Measurements from ENCODE around the gene EPHB2.

Gene EPHB2

GRCh38 chr1:22696610-22697009 lies 14.0 kb upstream of the EPHB2 start:
- H3K27ac ChIP-seq (replicated peaks; ENCODE audit: low read length) = no peak overlapping the region
- no peak overlapping the region for H2BK120ac ChIP-seq (ENCODE audit: low read depth, low read length)
- no peaks in the 10 kb centered on the region for H3K27me3 ChIP-seq (ENCODE audit: control insufficient read depth in 3 of 3, insufficient read depth in 3 of 3, low read depth in 1 of 3, low read length in 3 of 3)
- no peak overlapping the region for H2BK15ac ChIP-seq (ENCODE audit: low read length)
- H3K36me3 ChIP-seq (replicated peaks in 1 of 2; ENCODE audit: control insufficient read depth in 2 of 2, insufficient read depth in 2 of 2, low read length in 2 of 2) = no peaks in the 10 kb centered on the region
- H2BK5ac ChIP-seq (ENCODE audit: low read length) = no peak overlapping the region
- no peak overlapping the region for H3K4me2 ChIP-seq (ENCODE audit: insufficient read depth, low read length, poor library complexity, severe bottlenecking)
- no peak overlapping the region for H4K8ac ChIP-seq (ENCODE audit: low read depth, low read length)
- H4K91ac ChIP-seq (ENCODE audit: low read depth, low read length, poor library complexity) = no peak overlapping the region
- peaks cover 2 to 3% of the 10 kb centered on the region in 2 donors for H3K4me1 ChIP-seq (ENCODE audit: control insufficient read depth in 2 of 2, insufficient read depth in 1 of 2, low read depth in 1 of 2, low read length in 2 of 2)
- no peak overlapping the region for H2BK12ac ChIP-seq (ENCODE audit: low read length)
- no peaks in the 10 kb centered on the region for H3K9me3 ChIP-seq (replicated peaks in 1 of 2; ENCODE audit: control insufficient read depth in 2 of 2, insufficient read depth in 1 of 2, low read depth in 1 of 2, low read length in 2 of 2)
- no peak overlapping the region for H3K4me3 ChIP-seq (ENCODE audit: low read length in 2 of 2)
- H3K14ac ChIP-seq (ENCODE audit: low read length) = no peak overlapping the region
- no CpG with 5 or more reads among the region's 3 CpGs for WGBS, 2 donors (ENCODE audit: extremely low coverage in 2 of 2, insufficient read length in 2 of 2, insufficient replicate concordance in 1 of 2)
- no peak for DNase-seq (ENCODE audit: low spot score)
- H2AFZ ChIP-seq (ENCODE audit: low read length) = no peak overlapping the region
- no peak overlapping the region for H3K4ac ChIP-seq (ENCODE audit: low read length)
- no peak overlapping the region for H3K18ac ChIP-seq (ENCODE audit: low read length)
- H3K79me1 ChIP-seq (ENCODE audit: low read depth, low read length) = no peaks in the 10 kb centered on the region
- no peak overlapping the region for H2AK5ac ChIP-seq (ENCODE audit: low read depth, low read length)
- H3K9ac ChIP-seq (ENCODE audit: low read depth, low read length, poor library complexity) = no peak overlapping the region
- no peak overlapping the region for H3K23ac ChIP-seq (ENCODE audit: low read depth, low read length, poor library complexity)

DNA sequence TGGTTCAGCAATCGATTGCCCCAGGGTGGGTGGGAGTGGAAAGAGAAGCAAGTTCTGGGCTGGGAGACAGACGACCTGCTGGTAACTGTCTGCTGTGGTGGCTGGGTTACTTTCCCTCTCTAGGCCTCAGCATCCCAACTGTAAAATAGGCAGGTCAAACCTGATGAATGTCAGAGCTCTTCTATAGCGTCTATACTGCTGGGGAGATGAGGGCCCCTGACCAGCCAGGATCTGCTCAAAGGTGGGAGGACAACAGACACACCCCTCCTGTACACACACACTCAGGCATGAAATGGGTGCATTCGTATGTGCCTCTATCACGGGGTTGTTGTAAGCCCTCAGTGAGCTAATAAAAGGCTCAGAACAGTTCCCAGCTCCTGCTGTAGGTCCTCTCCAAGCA lies 12.7 kb upstream of the EPHB2 start:
- Histone ChIP-seq H2AK5ac (ENCODE audit: low read depth, low read length) (no peak overlapping the region), H2BK120ac (ENCODE audit: low read depth, low read length) (no peak overlapping the region), H3K27me3 (ENCODE audit: control insufficient read depth in 3 of 3, insufficient read depth in 3 of 3, low read depth in 1 of 3, low read length in 3 of 3) (peaks cover 0 to 4% (median 0%) of the 10 kb centered on the region in 3 experiments), H3K4me3 (ENCODE audit: low read length in 2 of 2) (no peak overlapping the region), H3K27ac (replicated peaks; ENCODE audit: low read length) (no peak overlapping the region), H4K91ac (ENCODE audit: low read depth, low read length, poor library complexity) (no peak overlapping the region), H2BK12ac (ENCODE audit: low read length) (no peak overlapping the region), H2AFZ (ENCODE audit: low read length) (peak overlapping the region; percentile 6), H3K4me2 (ENCODE audit: insufficient read depth, low read length, poor library complexity, severe bottlenecking) (no peak overlapping the region), H2BK15ac (ENCODE audit: low read length) (no peak overlapping the region), H4K8ac (ENCODE audit: low read depth, low read length) (no peak overlapping the region), H3K79me1 (ENCODE audit: low read depth, low read length) (no peaks in the 10 kb centered on the region), H3K23ac (ENCODE audit: low read depth, low read length, poor library complexity) (no peak overlapping the region), H3K9me3 (replicated peaks in 1 of 2; ENCODE audit: control insufficient read depth in 2 of 2, insufficient read depth in 1 of 2, low read depth in 1 of 2, low read length in 2 of 2) (no peaks in the 10 kb centered on the region), H3K18ac (ENCODE audit: low read length) (no peak overlapping the region), H3K9ac (ENCODE audit: low read depth, low read length, poor library complexity) (no peak overlapping the region), H3K36me3 (replicated peaks in 1 of 2; ENCODE audit: control insufficient read depth in 2 of 2, insufficient read depth in 2 of 2, low read length in 2 of 2) (no peaks in the 10 kb centered on the region), H3K14ac (ENCODE audit: low read length) (no peak overlapping the region), H3K4ac (ENCODE audit: low read length) (no peak overlapping the region), H2BK5ac (ENCODE audit: low read length) (no peak overlapping the region), H3K4me1 (ENCODE audit: control insufficient read depth in 2 of 2, insufficient read depth in 1 of 2, low read depth in 1 of 2, low read length in 2 of 2) (peaks cover 2% of the 10 kb centered on the region in 2 donors)
- WGBS, 2 donors (ENCODE audit: extremely low coverage in 2 of 2, insufficient read length in 2 of 2, insufficient replicate concordance in 1 of 2) = no CpG with 5 or more reads among the region's 5 CpGs
- no peak for DNase-seq (ENCODE audit: low spot score)

DNA sequence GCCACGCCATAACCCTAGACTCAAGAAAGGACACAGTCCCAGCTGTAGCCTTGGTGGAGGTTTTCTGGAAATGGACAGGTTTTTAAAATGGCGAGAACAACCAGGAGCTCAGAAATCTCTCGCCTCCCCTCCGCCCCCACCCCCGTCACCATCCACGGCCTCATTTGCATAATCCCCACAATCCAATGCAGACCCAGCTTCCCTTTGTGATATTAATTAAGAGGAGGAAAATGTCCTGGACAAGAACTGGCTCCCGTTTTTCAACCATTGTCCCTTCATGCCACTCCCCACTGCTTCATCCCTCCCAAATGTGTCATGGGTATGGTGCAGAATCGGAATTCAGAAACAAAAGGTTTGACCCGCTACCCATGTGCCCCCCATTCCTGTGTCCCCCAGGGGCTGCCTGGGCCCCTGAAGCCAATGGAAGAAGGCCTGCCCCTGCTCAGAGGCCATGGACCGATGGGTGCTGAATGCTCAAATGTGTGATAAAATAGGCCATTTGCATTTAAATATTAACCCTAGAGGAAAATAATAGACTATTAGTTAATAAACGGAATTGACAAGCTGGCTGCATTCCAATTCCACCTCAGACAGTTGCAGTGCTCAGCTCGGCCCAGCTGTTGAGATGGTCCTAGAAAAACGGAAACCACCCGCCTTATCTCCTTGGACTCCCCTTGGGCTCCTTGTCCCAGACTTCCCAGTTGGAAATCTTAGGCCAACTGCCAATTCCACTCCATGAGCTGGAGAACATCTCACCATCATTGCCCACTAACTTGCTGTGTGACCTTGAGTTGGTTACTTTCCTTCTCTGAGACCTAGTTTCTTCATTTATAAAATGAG lies 10.7 kb upstream of the EPHB2 start:
- no peak overlapping the region for H3K4me3 ChIP-seq (ENCODE audit: low read length in 2 of 2)
- H3K79me1 ChIP-seq (ENCODE audit: low read depth, low read length) = no peaks in the 10 kb centered on the region
- H2BK15ac ChIP-seq (ENCODE audit: low read length) = no peak overlapping the region
- no peak overlapping the region for H2BK5ac ChIP-seq (ENCODE audit: low read length)
- no peak overlapping the region for H2BK120ac ChIP-seq (ENCODE audit: low read depth, low read length)
- H3K9me3 ChIP-seq (replicated peaks in 1 of 2; ENCODE audit: control insufficient read depth in 2 of 2, insufficient read depth in 1 of 2, low read depth in 1 of 2, low read length in 2 of 2) = no peaks in the 10 kb centered on the region
- no peak overlapping the region for H3K4ac ChIP-seq (ENCODE audit: low read length)
- no peak overlapping the region for H4K91ac ChIP-seq (ENCODE audit: low read depth, low read length, poor library complexity)
- no peaks in the 10 kb centered on the region for H3K36me3 ChIP-seq (replicated peaks in 1 of 2; ENCODE audit: control insufficient read depth in 2 of 2, insufficient read depth in 2 of 2, low read length in 2 of 2)
- no CpG with 5 or more reads among the region's 14 CpGs for WGBS, 2 donors (ENCODE audit: extremely low coverage in 2 of 2, insufficient read length in 2 of 2, insufficient replicate concordance in 1 of 2)
- H4K8ac ChIP-seq (ENCODE audit: low read depth, low read length) = no peak overlapping the region
- peaks cover 4 to 5% of the 10 kb centered on the region in 2 donors for H3K4me1 ChIP-seq (ENCODE audit: control insufficient read depth in 2 of 2, insufficient read depth in 1 of 2, low read depth in 1 of 2, low read length in 2 of 2)
- H3K14ac ChIP-seq (ENCODE audit: low read length) = no peak overlapping the region
- H3K27ac ChIP-seq (replicated peaks; ENCODE audit: low read length) = no peak overlapping the region
- peak overlapping the region; percentile 12 for H2AFZ ChIP-seq (ENCODE audit: low read length)
- no peak overlapping the region for H2AK5ac ChIP-seq (ENCODE audit: low read depth, low read length)
- peak overlapping the region; percentile 32 for H3K18ac ChIP-seq (ENCODE audit: low read length)
- H3K23ac ChIP-seq (ENCODE audit: low read depth, low read length, poor library complexity) = no peak overlapping the region
- H2BK12ac ChIP-seq (ENCODE audit: low read length) = no peak overlapping the region
- H3K9ac ChIP-seq (ENCODE audit: low read depth, low read length, poor library complexity) = no peak overlapping the region
- no peak overlapping the region for H3K4me2 ChIP-seq (ENCODE audit: insufficient read depth, low read length, poor library complexity, severe bottlenecking)
- H3K27me3 ChIP-seq (ENCODE audit: control insufficient read depth in 3 of 3, insufficient read depth in 3 of 3, low read depth in 1 of 3, low read length in 3 of 3) = peaks cover 0 to 4% (median 0%) of the 10 kb centered on the region in 3 experiments
- DNase-seq (ENCODE audit: low spot score) = no peak

GRCh38 chr1:22702296-22703085 lies 8.1 kb upstream of the EPHB2 start:
- no peaks in the 10 kb centered on the region for H3K9me3 ChIP-seq (replicated peaks in 1 of 2; ENCODE audit: control insufficient read depth in 2 of 2, insufficient read depth in 1 of 2, low read depth in 1 of 2, low read length in 2 of 2)
- H3K4me1 ChIP-seq (ENCODE audit: control insufficient read depth in 2 of 2, insufficient read depth in 1 of 2, low read depth in 1 of 2, low read length in 2 of 2) = peaks cover 4 to 5% of the 10 kb centered on the region in 2 donors
- no peak overlapping the region for H4K8ac ChIP-seq (ENCODE audit: low read depth, low read length)
- peaks cover 0 to 4% (median 0%) of the 10 kb centered on the region in 3 experiments for H3K27me3 ChIP-seq (ENCODE audit: control insufficient read depth in 3 of 3, insufficient read depth in 3 of 3, low read depth in 1 of 3, low read length in 3 of 3)
- no peak overlapping the region for H3K4me2 ChIP-seq (ENCODE audit: insufficient read depth, low read length, poor library complexity, severe bottlenecking)
- no peak overlapping the region for H2BK15ac ChIP-seq (ENCODE audit: low read length)
- no peak overlapping the region for H3K9ac ChIP-seq (ENCODE audit: low read depth, low read length, poor library complexity)
- no peak overlapping the region for H2AFZ ChIP-seq (ENCODE audit: low read length)
- H3K23ac ChIP-seq (ENCODE audit: low read depth, low read length, poor library complexity) = no peak overlapping the region
- no peaks in the 10 kb centered on the region for H3K79me1 ChIP-seq (ENCODE audit: low read depth, low read length)
- H4K91ac ChIP-seq (ENCODE audit: low read depth, low read length, poor library complexity) = no peak overlapping the region
- no peak overlapping the region for H3K4ac ChIP-seq (ENCODE audit: low read length)
- WGBS, 2 donors (ENCODE audit: extremely low coverage in 2 of 2, insufficient read length in 2 of 2, insufficient replicate concordance in 1 of 2) = no CpG with 5 or more reads among the region's 12 CpGs
- no peak overlapping the region for H2BK120ac ChIP-seq (ENCODE audit: low read depth, low read length)
- no peak for DNase-seq (ENCODE audit: low spot score)
- H2BK5ac ChIP-seq (ENCODE audit: low read length) = no peak overlapping the region
- no peak overlapping the region for H3K14ac ChIP-seq (ENCODE audit: low read length)
- H3K36me3 ChIP-seq (replicated peaks in 1 of 2; ENCODE audit: control insufficient read depth in 2 of 2, insufficient read depth in 2 of 2, low read length in 2 of 2) = no peaks in the 10 kb centered on the region
- H3K27ac ChIP-seq (replicated peaks; ENCODE audit: low read length) = no peak overlapping the region
- peak overlapping the region; percentile 60 for H2AK5ac ChIP-seq (ENCODE audit: low read depth, low read length)
- H3K18ac ChIP-seq (ENCODE audit: low read length) = peak overlapping the region; percentile 35
- H2BK12ac ChIP-seq (ENCODE audit: low read length) = peak overlapping the region; percentile 25
- no peak overlapping the region for H3K4me3 ChIP-seq (ENCODE audit: low read length in 2 of 2)

Data from neuronal stem cell (in vitro differentiated cells).